GM19043 (cell line): ENCODE measurements around the gene PIK3AP1.
"Not testable (repeated sequence)": the region's sequence is repeated elsewhere in the genome, so short reads cannot be mapped to it uniquely, and the experiment has no call there.

Source experiments
- ATAC-seq: cut with Tn5 transposase; IDR thresholded peaks from one replicate; pipeline ENCODE4 v1.9.1; 2021; ENCODE audit warnings: low read depth; ENCODE audit not compliant: unreplicated experiment

PIK3AP1 gene

GRCh38 chr10:96737307-96737902 is 17.1 kb upstream of the PIK3AP1 start:
- ATAC-seq: not testable (repeated sequence)

GRCh38 chr10:96724621-96725020 is 4.3 kb upstream of the PIK3AP1 start:
- no peak for ATAC-seq

- no peak for ATAC-seq
Measured at GRCh38 chr10:96721207-96721572, 876 bp upstream of the PIK3AP1 start.

GRCh38 chr10:96719850-96720421 is 378 bp downstream of the PIK3AP1 start:
- peak; percentile 43 for ATAC-seq

- no peak for ATAC-seq
Measured at GRCh38 chr10:96719200-96719599, 1.1 kb downstream of the PIK3AP1 start.

- ATAC-seq: no peak
Measured at GRCh38 chr10:96718304-96718990, 1.9 kb downstream of the PIK3AP1 start.

GRCh38 chr10:96716390-96716789 is 3.9 kb downstream of the PIK3AP1 start:
- ATAC-seq: no peak

GRCh38 chr10:96714746-96715255 is 5.5 kb downstream of the PIK3AP1 start:
- ATAC-seq: no peak

- ATAC-seq: no peak
Measured at GRCh38 chr10:96714031-96714590, 6.2 kb downstream of the PIK3AP1 start.

GRCh38 chr10:96712662-96713271 is 7.5 kb downstream of the PIK3AP1 start:
- ATAC-seq: no peak

- ATAC-seq: no peak
Measured at GRCh38 chr10:96711048-96711728, 9.1 kb downstream of the PIK3AP1 start.

- ATAC-seq: no peak
Measured at GRCh38 chr10:96709525-96709924, 10.8 kb downstream of the PIK3AP1 start.

GRCh38 chr10:96708996-96709395 is 11.3 kb downstream of the PIK3AP1 start:
- no peak for ATAC-seq

GRCh38 chr10:96708456-96708855 is 11.9 kb downstream of the PIK3AP1 start:
- no peak for ATAC-seq

GRCh38 chr10:96706331-96706853 is 13.9 kb downstream of the PIK3AP1 start:
- no peak for ATAC-seq

GRCh38 chr10:96705134-96705533 is 15.2 kb downstream of the PIK3AP1 start:
- no peak for ATAC-seq

- ATAC-seq: no peak
Measured at GRCh38 chr10:96704563-96704962, 15.8 kb downstream of the PIK3AP1 start.

GRCh38 chr10:96703358-96703757 is 17.0 kb downstream of the PIK3AP1 start:
- ATAC-seq: no peak

- ATAC-seq: no peak
Measured at GRCh38 chr10:96701265-96701664, 19.0 kb downstream of the PIK3AP1 start.

GRCh38 chr10:96700374-96701099 is 19.8 kb downstream of the PIK3AP1 start:
- peak; percentile 79 for ATAC-seq
